ENCODE measurements around the gene PLPPR3. TPM values are rescaled to one million over a fixed set of nuclear protein-coding genes. Genes with fewer than 3 reads are reported as not detected.

PLPPR3 gene
- total and polyA plus RNA-seq, 9 of the 15 experiments (the other 6 are each of a cell fraction or from before 2014, with no cell fraction given): 0.01 to 48.2 (median 8.6) TPM

DNA sequence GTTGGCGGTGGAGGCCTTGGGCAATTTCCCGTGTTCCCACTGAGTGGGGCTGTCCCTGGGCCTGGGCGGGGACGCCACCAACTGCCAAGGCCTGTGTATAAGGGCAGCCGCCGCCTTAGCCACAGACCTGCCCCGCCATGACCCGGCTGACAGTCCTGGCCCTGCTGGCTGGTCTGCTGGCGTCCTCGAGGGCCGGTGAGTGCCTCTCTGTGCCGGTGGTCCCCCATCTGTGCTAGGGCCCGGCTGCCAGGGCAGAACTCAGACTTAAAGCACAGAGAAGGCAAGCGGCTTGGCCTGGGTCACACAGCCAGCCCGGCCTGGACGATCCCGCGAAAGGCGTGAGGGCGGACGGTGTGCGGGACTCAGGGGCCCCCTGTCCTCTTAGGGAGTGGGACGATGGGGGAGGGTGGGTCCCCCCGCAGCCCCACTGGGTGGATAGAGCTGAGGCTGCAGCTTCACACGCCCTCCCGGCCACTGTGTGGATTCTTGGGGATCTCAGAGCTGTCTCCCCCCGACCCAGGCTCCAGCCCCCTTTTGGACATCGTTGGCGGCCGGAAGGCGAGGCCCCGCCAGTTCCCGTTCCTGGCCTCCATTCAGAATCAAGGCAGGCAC, 6.1 kb upstream of the PLPPR3 start, which contains the start of gene AZU1:
Gene AZU1, plus strand, starts transcription at position 128 of the 612 bp plus-strand sequence. Its CDS starts 10 bp downstream, at position 138.
- Histone ChIP-seq H3K4me3 (no peak within 1 kb of the TSS), H3K27ac (ENCODE audit: extremely low read depth, low read depth, low read length) (no peak within 1 kb of the TSS), H3K4me1 (replicated peaks in 1 of 2; ENCODE audit: control insufficient read depth in 2 of 2, insufficient read depth in 2 of 2, low read length in 2 of 2) (peaks cover 15 to 68% of the 10 kb centered on the region in 2 experiments), H2AFZ (ENCODE audit: low read depth, low read length) (no peak within 1 kb of the TSS), H3K36me3 (ENCODE audit: control insufficient read depth, insufficient read depth, low read length) (no peaks in the 10 kb centered on the region), H3K4me2 (ENCODE audit: insufficient read depth, low read length) (no peak within 1 kb of the TSS), H3K27me3 (ENCODE audit: control insufficient read depth in 2 of 2, insufficient read depth in 2 of 2, low read length in 2 of 2) (no peaks in the 10 kb centered on the region), H3K9ac (ENCODE audit: insufficient read depth in 1 of 2, low read depth in 2 of 2, low read length in 2 of 2) (peak within 1 kb of the TSS in 1 of 2 experiments; percentile 28; a peak in 1 of 4 replicates), H3K9me1 (ENCODE audit: control insufficient read depth, insufficient read depth, low read length) (no peaks in the 10 kb centered on the region), H3K79me2 (ENCODE audit: control insufficient read depth, insufficient read depth, low read length) (peaks cover 6% of the 10 kb centered on the region; the same call in 2 of the 3 replicates), H3K9me3 (replicated peaks; ENCODE audit: control insufficient read depth, insufficient read depth, low read depth, low read length) (no peaks in the 10 kb centered on the region), H4K20me1 (replicated peaks; ENCODE audit: control insufficient read depth, insufficient read depth, low read length) (no peaks in the 10 kb centered on the region)
- POLR2A ChIA-PET: interaction anchor here (0.7 kb wide), 1 partner anchor 27 kb away, joined by 3 read pairs; no protein-coding TSS in a partner anchor
- in situ Hi-C loops (cut with MboI) (no loop called here), intact Hi-C loops (cut with micrococcal nuclease) (no loop called here)
- CTCF ChIA-PET (ENCODE audit: low intra/inter-chr PET ratio): no interaction called here
- FAIRE-seq (no peak), ATAC-seq (no peak), DNase-seq (ENCODE audit: extremely low read depth in 1 of 4, low spot score in 3 of 4) (no peak)
- 70% methylated on average over 20 of the region's 33 CpGs for WGBS (ENCODE audit: insufficient coverage, low coverage, missing lambda C conversion rate)
- no TSS peak for BruUV-seq (replicated peaks)
- peak; percentile 58; the same call in 1 of the 2 replicates for TF ChIP-seq POLR2G (IDR thresholded peaks at IDR 0.05; ENCODE audit: low read depth, low read length)
- no peak for TF ChIP-seq FOXA3 (CRISPR knock-in tag; conservative IDR thresholded peaks at IDR 0.05 in 1 of 2, IDR thresholded peaks at IDR 0.05 in 1 of 2)
- peak; percentile 69; the same call in 1 of the 2 replicates for TF ChIP-seq BCOR (IDR thresholded peaks at IDR 0.05)
- TF ChIP-seq KDM1A (IDR thresholded peaks at IDR 0.05): peak in 1 of 2 experiments; percentile 65; a peak in 1 of 4 replicates
- TF ChIP-seq CGGBP1 (CRISPR knock-in tag; IDR thresholded peaks at IDR 0.05): no peak
- no peak for TF ChIP-seq ZNF695 (CRISPR knock-in tag; IDR thresholded peaks at IDR 0.05)
- TF ChIP-seq NR2C2 (CRISPR knock-in tag; IDR thresholded peaks at IDR 0.05): no peak
- TF ChIP-seq NR2C2 (tag; IDR thresholded peaks at IDR 0.05): no peak
- TF ChIP-seq ZNF75A (CRISPR knock-in tag; IDR thresholded peaks at IDR 0.05): no peak
- no peak for TF ChIP-seq SMARCA4 (IDR thresholded peaks at IDR 0.05)
- TF ChIP-seq, protein P1, sequence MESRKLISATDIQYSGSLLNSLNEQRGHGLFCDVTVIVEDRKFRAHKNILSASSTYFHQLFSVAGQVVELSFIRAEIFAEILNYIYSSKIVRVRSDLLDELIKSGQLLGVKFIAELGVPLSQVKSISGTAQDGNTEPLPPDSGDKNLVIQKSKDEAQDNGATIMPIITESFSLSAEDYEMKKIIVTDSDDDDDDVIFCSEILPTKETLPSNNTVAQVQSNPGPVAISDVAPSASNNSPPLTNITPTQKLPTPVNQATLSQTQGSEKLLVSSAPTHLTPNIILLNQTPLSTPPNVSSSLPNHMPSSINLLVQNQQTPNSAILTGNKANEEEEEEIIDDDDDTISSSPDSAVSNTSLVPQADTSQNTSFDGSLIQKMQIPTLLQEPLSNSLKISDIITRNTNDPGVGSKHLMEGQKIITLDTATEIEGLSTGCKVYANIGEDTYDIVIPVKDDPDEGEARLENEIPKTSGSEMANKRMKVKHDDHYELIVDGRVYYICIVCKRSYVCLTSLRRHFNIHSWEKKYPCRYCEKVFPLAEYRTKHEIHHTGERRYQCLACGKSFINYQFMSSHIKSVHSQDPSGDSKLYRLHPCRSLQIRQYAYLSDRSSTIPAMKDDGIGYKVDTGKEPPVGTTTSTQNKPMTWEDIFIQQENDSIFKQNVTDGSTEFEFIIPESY (CRISPR knock-in tag; IDR thresholded peaks at IDR 0.05): peak; percentile 97
- no peak for TF ChIP-seq SMARCE1 (IDR thresholded peaks at IDR 0.05)
- TF ChIP-seq, protein P2, sequence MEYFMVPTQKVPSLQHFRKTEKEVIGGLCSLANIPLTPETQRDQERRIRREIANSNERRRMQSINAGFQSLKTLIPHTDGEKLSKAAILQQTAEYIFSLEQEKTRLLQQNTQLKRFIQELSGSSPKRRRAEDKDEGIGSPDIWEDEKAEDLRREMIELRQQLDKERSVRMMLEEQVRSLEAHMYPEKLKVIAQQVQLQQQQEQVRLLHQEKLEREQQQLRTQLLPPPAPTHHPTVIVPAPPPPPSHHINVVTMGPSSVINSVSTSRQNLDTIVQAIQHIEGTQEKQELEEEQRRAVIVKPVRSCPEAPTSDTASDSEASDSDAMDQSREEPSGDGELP (CRISPR knock-in tag; IDR thresholded peaks at IDR 0.05; ENCODE audit: borderline replicate concordance): no peak
- TF ChIP-seq PURB (CRISPR knock-in tag; IDR thresholded peaks at IDR 0.05; ENCODE audit: low read depth): no peak
- TF ChIP-seq, protein P3, sequence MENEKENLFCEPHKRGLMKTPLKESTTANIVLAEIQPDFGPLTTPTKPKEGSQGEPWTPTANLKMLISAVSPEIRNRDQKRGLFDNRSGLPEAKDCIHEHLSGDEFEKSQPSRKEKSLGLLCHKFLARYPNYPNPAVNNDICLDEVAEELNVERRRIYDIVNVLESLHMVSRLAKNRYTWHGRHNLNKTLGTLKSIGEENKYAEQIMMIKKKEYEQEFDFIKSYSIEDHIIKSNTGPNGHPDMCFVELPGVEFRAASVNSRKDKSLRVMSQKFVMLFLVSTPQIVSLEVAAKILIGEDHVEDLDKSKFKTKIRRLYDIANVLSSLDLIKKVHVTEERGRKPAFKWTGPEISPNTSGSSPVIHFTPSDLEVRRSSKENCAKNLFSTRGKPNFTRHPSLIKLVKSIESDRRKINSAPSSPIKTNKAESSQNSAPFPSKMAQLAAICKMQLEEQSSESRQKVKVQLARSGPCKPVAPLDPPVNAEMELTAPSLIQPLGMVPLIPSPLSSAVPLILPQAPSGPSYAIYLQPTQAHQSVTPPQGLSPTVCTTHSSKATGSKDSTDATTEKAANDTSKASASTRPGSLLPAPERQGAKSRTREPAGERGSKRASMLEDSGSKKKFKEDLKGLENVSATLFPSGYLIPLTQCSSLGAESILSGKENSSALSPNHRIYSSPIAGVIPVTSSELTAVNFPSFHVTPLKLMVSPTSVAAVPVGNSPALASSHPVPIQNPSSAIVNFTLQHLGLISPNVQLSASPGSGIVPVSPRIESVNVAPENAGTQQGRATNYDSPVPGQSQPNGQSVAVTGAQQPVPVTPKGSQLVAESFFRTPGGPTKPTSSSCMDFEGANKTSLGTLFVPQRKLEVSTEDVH (IDR thresholded peaks at IDR 0.05; ENCODE audit: low read depth, partially characterized antibody): no peak
- peak; percentile 68 for TF ChIP-seq ZFP36 (IDR thresholded peaks at IDR 0.05; ENCODE audit: low read depth, low read length, partially characterized antibody)
- no peak for TF ChIP-seq BMI1 (IDR thresholded peaks at IDR 0.05; ENCODE audit: low read length)
- TF ChIP-seq KAT8 (IDR thresholded peaks at IDR 0.05; ENCODE audit: low read depth): no peak

All from K562 (cell line).